A549 (cell line): ENCODE data around the gene TCF7L1.

Experiments used
- CBX8 ChIP-seq: fragments of 200-600 bp; sonication (generic); IDR thresholded peaks from 2 replicates; pipeline ENCODE4 v1.6.1; 2016
- CEBPB ChIP-seq, 2 experiments: fragments of >200 bp in 1 of 2; sonication (Bioruptor Twin) in 1 of 2; formaldehyde crosslinking in 1 of 2; IDR thresholded peaks; 2 replicates each; pipeline ENCODE4 v1.6.1; 2012 to 2016
- CTCF ChIP-seq: fragments of >200 bp; sonication (Bioruptor Twin); formaldehyde crosslinking; IDR thresholded peaks from 3 replicates; pipeline ENCODE4 v1.5.1; 2016
- MAFK ChIP-seq: fragments of 450-650 bp; IDR thresholded peaks from 2 replicates; pipeline ENCODE4 v1.6.1; 2014; ENCODE audit not compliant: partially characterized antibody
- NR3C1 ChIP-seq: fragments of >200 bp; sonication (Bioruptor Twin); formaldehyde crosslinking; IDR thresholded peaks from 3 replicates; pipeline ENCODE4 v1.6.1; 2017
- RAD21 ChIP-seq, 2 experiments: fragments of >200 bp in 1 of 2; sonication (Bioruptor Twin) in 1 of 2; formaldehyde crosslinking in 1 of 2; IDR thresholded peaks in 1 of 2; conservative IDR thresholded peaks in 1 of 2; 2 replicates in 1 of 2; 3 replicates in 1 of 2; pipeline ENCODE4 v1.6.1; 2012 to 2018; ENCODE audit warnings: inconsistent platforms in 1 of 2
- TF ChIP-seq, protein P1 (sequence below): fragments of 150-350 bp; IDR thresholded peaks from 2 replicates; pipeline ENCODE4 v1.6.1; 2014; ENCODE audit warnings: low read depth, mild to moderate bottlenecking, low read length

GRCh38 chr2:85245891-85246290, 112.7 kb downstream of the TCF7L1 start:
- TF ChIP-seq NR3C1 (no peak), CTCF (no peak), RAD21 (conservative IDR thresholded peaks at IDR 0.05 in 1 of 2, IDR thresholded peaks at IDR 0.05 in 1 of 2) (no peak), CBX8 (no peak), CEBPB (IDR thresholded peaks at IDR 0.05) (no peak), MAFK (no peak)
- TF ChIP-seq, protein P1, sequence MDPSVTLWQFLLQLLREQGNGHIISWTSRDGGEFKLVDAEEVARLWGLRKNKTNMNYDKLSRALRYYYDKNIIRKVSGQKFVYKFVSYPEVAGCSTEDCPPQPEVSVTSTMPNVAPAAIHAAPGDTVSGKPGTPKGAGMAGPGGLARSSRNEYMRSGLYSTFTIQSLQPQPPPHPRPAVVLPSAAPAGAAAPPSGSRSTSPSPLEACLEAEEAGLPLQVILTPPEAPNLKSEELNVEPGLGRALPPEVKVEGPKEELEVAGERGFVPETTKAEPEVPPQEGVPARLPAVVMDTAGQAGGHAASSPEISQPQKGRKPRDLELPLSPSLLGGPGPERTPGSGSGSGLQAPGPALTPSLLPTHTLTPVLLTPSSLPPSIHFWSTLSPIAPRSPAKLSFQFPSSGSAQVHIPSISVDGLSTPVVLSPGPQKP: no peak
